Measurements from ENCODE around the gene TMEM119. TPM values are rescaled to one million over a fixed set of nuclear protein-coding genes. Genes with fewer than 3 reads are reported as not detected.
"Not testable (repeated sequence)": the region's sequence is repeated elsewhere in the genome, so short reads cannot be mapped to it uniquely, and the experiment has no call there.

The TMEM119 gene
- total and polyA plus RNA-seq, 9 of the 15 experiments (the other 6 are each of a cell fraction or from before 2014, with no cell fraction given): 0.18 TPM; not detected in 8

DNA sequence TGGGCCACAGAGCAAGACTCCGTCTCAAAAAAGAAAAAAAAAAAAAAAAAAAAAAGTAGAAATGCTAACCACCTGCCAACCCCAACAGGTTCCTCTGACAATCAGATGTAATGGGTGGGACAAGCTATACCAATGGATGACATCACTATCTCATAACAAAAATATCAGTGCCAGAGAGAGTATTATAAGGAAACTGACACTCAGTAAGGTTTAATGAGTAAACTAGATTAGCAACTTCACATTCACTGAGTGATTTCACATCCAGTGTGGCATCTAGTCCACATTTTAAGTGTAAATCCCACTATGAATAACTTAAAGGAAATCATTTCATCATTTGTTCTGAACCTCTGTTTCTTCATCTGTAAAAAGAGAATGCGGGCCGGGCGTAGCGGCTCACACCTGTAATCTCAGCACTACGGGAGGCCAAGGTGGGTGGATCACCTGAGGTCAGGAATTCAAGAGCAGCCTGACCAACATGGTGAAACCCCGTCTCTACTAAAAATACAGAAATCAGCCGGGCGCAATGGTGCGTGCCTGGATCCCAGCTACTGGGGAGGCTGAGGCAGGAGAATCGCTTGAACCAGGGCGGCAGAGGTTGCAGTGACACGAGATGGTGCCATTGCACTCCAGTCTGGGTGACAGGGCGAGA is 38.8 kb downstream of the TMEM119 start:
- Histone ChIP-seq H4K20me1 (replicated peaks; ENCODE audit: control insufficient read depth, insufficient read depth, low read length) (peaks cover 16% of the 10 kb centered on the region; the same call in 1 of the 2 replicates), H3K27ac (ENCODE audit: extremely low read depth, low read depth, low read length) (no peak overlapping the region; the same call in 1 of the 3 replicates), H3K27me3 (ENCODE audit: control insufficient read depth in 2 of 2, insufficient read depth in 2 of 2, low read length in 2 of 2) (no peaks in the 10 kb centered on the region), H3K4me2 (ENCODE audit: insufficient read depth, low read length) (peak overlapping the region; percentile 99), H3K9me3 (replicated peaks; ENCODE audit: control insufficient read depth, insufficient read depth, low read depth, low read length) (no peaks in the 10 kb centered on the region), H2AFZ (ENCODE audit: low read depth, low read length) (no peak overlapping the region), H3K9ac (ENCODE audit: insufficient read depth in 1 of 2, low read depth in 2 of 2, low read length in 2 of 2) (peak overlapping the region; percentile 90 to 96; a peak in 3 of 4 replicates), H3K4me3 (peak overlapping the region; percentile 93), H3K79me2 (ENCODE audit: control insufficient read depth, insufficient read depth, low read length) (peaks cover 97% of the 10 kb centered on the region), H3K9me1 (ENCODE audit: control insufficient read depth, insufficient read depth, low read length) (no peaks in the 10 kb centered on the region), H3K4me1 (replicated peaks in 1 of 2; ENCODE audit: control insufficient read depth in 2 of 2, insufficient read depth in 2 of 2, low read length in 2 of 2) (peaks cover 11 to 14% of the 10 kb centered on the region in 2 experiments), H3K36me3 (ENCODE audit: control insufficient read depth, insufficient read depth, low read length) (peaks cover 42% of the 10 kb centered on the region)
- DNase-seq (ENCODE audit: extremely low read depth in 1 of 4, low spot score in 3 of 4) (no peak), FAIRE-seq (no peak), ATAC-seq (no peak)
- in situ Hi-C loops (cut with MboI) (no loop called here), intact Hi-C loops (cut with micrococcal nuclease) (no loop called here)
- BruUV-seq (replicated peaks): no TSS peak
- 83% methylated on average over 11 of the region's 14 CpGs for WGBS (ENCODE audit: insufficient coverage, low coverage, missing lambda C conversion rate)
- CTCF ChIA-PET (ENCODE audit: low intra/inter-chr PET ratio): no interaction called here
- TF ChIP-seq, protein P1, sequence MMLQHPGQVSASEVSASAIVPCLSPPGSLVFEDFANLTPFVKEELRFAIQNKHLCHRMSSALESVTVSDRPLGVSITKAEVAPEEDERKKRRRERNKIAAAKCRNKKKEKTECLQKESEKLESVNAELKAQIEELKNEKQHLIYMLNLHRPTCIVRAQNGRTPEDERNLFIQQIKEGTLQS (IDR thresholded peaks at IDR 0.05): peak; percentile 34; the same call in 1 of the 2 replicates
- TF ChIP-seq, protein P1 (CRISPR knock-in tag; conservative IDR thresholded peaks at IDR 0.05): no peak
- TF ChIP-seq ZNF134 (CRISPR knock-in tag; conservative IDR thresholded peaks at IDR 0.05): no peak
- POLR2A ChIA-PET: interaction anchor here (0.6 to 1.9 kb wide), 4 partner anchors 10 to 26 kb away, joined by 3 to 9 read pairs (median 4); no protein-coding TSS in a partner anchor

DNA sequence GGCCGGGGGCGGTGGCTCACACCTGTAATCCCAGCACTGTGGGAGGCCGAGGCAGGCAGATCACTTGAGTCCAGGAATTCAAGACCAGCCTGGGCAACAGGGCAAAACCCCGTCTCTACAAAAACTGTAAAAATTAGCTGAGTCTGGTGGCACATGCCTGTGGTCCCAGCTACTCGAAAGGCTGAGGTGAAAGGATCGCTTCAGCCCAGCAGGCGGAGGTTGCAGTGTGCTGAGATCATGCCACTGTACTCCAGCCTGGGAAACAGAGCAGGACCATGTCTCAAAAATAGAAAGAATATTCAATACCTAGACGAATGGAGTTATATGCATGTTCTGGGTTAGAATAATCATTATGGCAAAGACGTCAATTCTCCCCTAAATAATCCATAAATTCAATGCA is 42.5 kb downstream of the TMEM119 start:
- H3K4me3 ChIP-seq; H3K9me1 ChIP-seq (ENCODE audit: control insufficient read depth, insufficient read depth, low read length); H3K9ac ChIP-seq (ENCODE audit: insufficient read depth in 1 of 2, low read depth in 2 of 2, low read length in 2 of 2); DNase-seq (ENCODE audit: extremely low read depth in 1 of 4, low spot score in 3 of 4); in situ Hi-C loops (cut with MboI); H3K9me3 ChIP-seq (replicated peaks; ENCODE audit: control insufficient read depth, insufficient read depth, low read depth, low read length); intact Hi-C loops (cut with micrococcal nuclease); FAIRE-seq; CTCF ChIA-PET (ENCODE audit: low intra/inter-chr PET ratio); BruUV-seq (replicated peaks); H2AFZ ChIP-seq (ENCODE audit: low read depth, low read length); H3K27me3 ChIP-seq (ENCODE audit: control insufficient read depth in 2 of 2, insufficient read depth in 2 of 2, low read length in 2 of 2); H3K27ac ChIP-seq (ENCODE audit: extremely low read depth, low read depth, low read length): not testable (repeated sequence)
- Histone ChIP-seq H4K20me1 (replicated peaks; ENCODE audit: control insufficient read depth, insufficient read depth, low read length) (peaks cover 11% of the 10 kb centered on the region; the same call in 1 of the 2 replicates), H3K4me1 (replicated peaks in 1 of 2; ENCODE audit: control insufficient read depth in 2 of 2, insufficient read depth in 2 of 2, low read length in 2 of 2) (peaks cover 6 to 11% of the 10 kb centered on the region in 2 experiments), H3K4me2 (ENCODE audit: insufficient read depth, low read length) (peak overlapping the region; percentile 5; the same call in 1 of the 2 replicates), H3K36me3 (ENCODE audit: control insufficient read depth, insufficient read depth, low read length) (peaks cover 61% of the 10 kb centered on the region), H3K79me2 (ENCODE audit: control insufficient read depth, insufficient read depth, low read length) (peaks cover 99% of the 10 kb centered on the region)
- POLR2A ChIA-PET: interaction anchor here (0.7 to 1.2 kb wide), 3 partner anchors 15 to 1223 kb away, joined by 3 to 4 read pairs (median 3); no protein-coding TSS in a partner anchor
- WGBS (ENCODE audit: insufficient coverage, low coverage, missing lambda C conversion rate): 69% methylated on average over 9 of the region's 9 CpGs
- peak; percentile 14; the same call in 1 of the 3 replicates for ATAC-seq
